GM18858 (cell line): ENCODE results near the gene AMFR.

Experiments used
- ATAC-seq: cut with Tn5 transposase; IDR thresholded peaks from one replicate; pipeline ENCODE4 v1.9.1; 2021; ENCODE audit not compliant: unreplicated experiment

AMFR gene

GRCh38 chr16:56363781-56364565 lies 61.4 kb downstream of the AMFR start:
- ATAC-seq, result no peak

GRCh38 chr16:56363181-56363716 lies 62.1 kb downstream of the AMFR start:
- ATAC-seq, result no peak

- ATAC-seq, result no peak
Observed at GRCh38 chr16:56362706-56363105, 62.6 kb downstream of the AMFR start.

GRCh38 chr16:56362057-56362655 lies 63.2 kb downstream of the AMFR start:
- no peak for ATAC-seq

- ATAC-seq, result no peak
Observed at GRCh38 chr16:56360117-56361008, 65.0 kb downstream of the AMFR start.

- ATAC-seq, result no peak
Observed at GRCh38 chr16:56357765-56358322, 67.5 kb downstream of the AMFR start.

- ATAC-seq, result no peak
Observed at GRCh38 chr16:56357241-56357764, 68.0 kb downstream of the AMFR start.

GRCh38 chr16:56356276-56357240 lies 68.8 kb downstream of the AMFR start:
- peak; percentile 93 for ATAC-seq

GRCh38 chr16:56355786-56356275 lies 69.5 kb downstream of the AMFR start:
- ATAC-seq, result no peak

- no peak for ATAC-seq
Observed at GRCh38 chr16:56355221-56355620, 70.1 kb downstream of the AMFR start.

- no peak for ATAC-seq
Observed at GRCh38 chr16:56354746-56355145, 70.6 kb downstream of the AMFR start.

- ATAC-seq, result no peak
Observed at GRCh38 chr16:56354016-56354415, 71.3 kb downstream of the AMFR start.

GRCh38 chr16:56353054-56353921 lies 72.1 kb downstream of the AMFR start:
- no peak for ATAC-seq

GRCh38 chr16:56352351-56353053 lies 72.8 kb downstream of the AMFR start:
- ATAC-seq, result no peak

GRCh38 chr16:56351481-56351880 lies 73.9 kb downstream of the AMFR start:
- ATAC-seq, result no peak

- no peak for ATAC-seq
Observed at GRCh38 chr16:56350491-56351405, 74.6 kb downstream of the AMFR start.

GRCh38 chr16:56349711-56350161 lies 75.6 kb downstream of the AMFR start:
- no peak for ATAC-seq
